ENCODE results near the gene EGFL7. TPM values are rescaled to one million over a fixed set of nuclear protein-coding genes. Genes with fewer than 3 reads are reported as not detected.

The EGFL7 gene
- total RNA-seq, 1 experiment from 2014 or later = 38.0 TPM

DNA sequence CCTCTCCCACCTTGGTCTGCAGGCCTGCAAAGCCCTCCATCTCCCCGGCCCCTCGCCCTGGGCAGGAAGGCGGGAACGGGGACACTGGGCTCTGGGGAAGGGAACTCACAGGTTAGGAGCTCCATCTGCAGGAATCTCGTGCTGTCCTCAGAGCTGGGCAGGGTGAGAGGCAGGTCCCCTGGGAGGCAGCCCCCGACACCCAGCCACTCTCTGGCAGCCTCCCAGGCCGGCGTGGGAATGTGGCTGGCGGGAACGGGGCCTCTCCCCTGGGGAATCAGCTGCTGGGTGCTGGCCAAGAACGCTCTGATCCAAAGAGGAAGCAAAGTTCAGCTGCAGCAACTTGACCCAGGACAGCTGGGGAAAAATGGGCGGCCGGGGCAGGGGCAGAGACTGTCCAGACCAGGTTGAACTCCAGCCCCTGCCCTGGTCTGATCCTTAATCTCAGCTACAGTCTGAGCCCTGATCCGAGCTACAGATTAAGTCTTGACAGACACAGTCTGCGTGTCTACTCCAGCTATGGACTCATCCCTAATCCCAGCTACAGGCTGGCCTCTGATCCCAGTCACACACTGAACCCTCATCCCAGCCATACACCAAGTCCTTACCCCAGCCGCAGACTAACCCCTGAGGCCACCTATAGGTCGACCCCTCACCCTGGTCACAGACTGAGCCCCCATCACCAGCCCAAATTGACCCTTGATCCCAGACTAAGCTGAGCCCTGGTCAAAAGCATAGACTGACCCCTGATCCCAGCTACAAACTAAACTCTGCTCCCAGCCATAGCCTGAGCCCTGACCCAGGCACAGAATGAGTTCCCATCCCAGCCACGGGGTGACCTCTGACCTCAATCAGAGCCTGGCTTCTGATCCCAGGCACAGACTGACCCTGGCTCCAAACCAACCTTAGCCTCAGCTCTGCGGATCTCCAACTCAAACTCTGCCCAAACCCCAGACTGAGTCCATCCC, 37.3 kb upstream of the EGFL7 start:
- H3K4me1 ChIP-seq (ENCODE audit: insufficient read depth, low read length) = no peaks in the 10 kb centered on the region
- H4K20me1 ChIP-seq (ENCODE audit: control insufficient read depth, insufficient read depth, insufficient read length) = no peaks in the 10 kb centered on the region
- H4K91ac ChIP-seq (ENCODE audit: insufficient read length, low read depth, low read length) = no peak overlapping the region
- no peak for DNase-seq
- Mint-ChIP-seq H3K4me3 (no peak overlapping the region; a peak in 1 of 5 replicates), H3K27me3 (ENCODE audit: low read depth) (peaks cover 2% of the 10 kb centered on the region; the same call in 1 of the 2 replicates), H3K36me3 (ENCODE audit: insufficient read depth in 1 of 3, low read depth in 3 of 3) (no peaks in the 10 kb centered on the region), H3K27ac (peak overlapping the region in 1 of 3 experiments; percentile 28; a peak in 1 of 7 replicates), H3K9me3 (no peaks in the 10 kb centered on the region), H3K4me1 (0 out of 4 replicates have a peak, but pooled peaks cover 0 to 2% of the 10 kb centered on the region in 2 experiments)
- no peak overlapping the region for H2BK120ac ChIP-seq (ENCODE audit: low read depth, low read length, poor library complexity, severe bottlenecking)
- no peak overlapping the region for H4K8ac ChIP-seq (replicated peaks; ENCODE audit: insufficient read length, low read depth, low read length)
- TF ChIP-seq, protein P1, sequence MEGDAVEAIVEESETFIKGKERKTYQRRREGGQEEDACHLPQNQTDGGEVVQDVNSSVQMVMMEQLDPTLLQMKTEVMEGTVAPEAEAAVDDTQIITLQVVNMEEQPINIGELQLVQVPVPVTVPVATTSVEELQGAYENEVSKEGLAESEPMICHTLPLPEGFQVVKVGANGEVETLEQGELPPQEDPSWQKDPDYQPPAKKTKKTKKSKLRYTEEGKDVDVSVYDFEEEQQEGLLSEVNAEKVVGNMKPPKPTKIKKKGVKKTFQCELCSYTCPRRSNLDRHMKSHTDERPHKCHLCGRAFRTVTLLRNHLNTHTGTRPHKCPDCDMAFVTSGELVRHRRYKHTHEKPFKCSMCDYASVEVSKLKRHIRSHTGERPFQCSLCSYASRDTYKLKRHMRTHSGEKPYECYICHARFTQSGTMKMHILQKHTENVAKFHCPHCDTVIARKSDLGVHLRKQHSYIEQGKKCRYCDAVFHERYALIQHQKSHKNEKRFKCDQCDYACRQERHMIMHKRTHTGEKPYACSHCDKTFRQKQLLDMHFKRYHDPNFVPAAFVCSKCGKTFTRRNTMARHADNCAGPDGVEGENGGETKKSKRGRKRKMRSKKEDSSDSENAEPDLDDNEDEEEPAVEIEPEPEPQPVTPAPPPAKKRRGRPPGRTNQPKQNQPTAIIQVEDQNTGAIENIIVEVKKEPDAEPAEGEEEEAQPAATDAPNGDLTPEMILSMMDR (conservative IDR thresholded peaks at IDR 0.05) = peak; percentile 54
- H2BK20ac ChIP-seq (ENCODE audit: low read depth, low read length, poor library complexity, severe bottlenecking) = no peak overlapping the region
- H2BK15ac ChIP-seq (ENCODE audit: low read depth, low read length) = no peak overlapping the region
- H3K4me2 ChIP-seq (ENCODE audit: insufficient read depth, insufficient read length, low read length) = no peak overlapping the region
- no peak overlapping the region for H2BK12ac ChIP-seq (ENCODE audit: insufficient read length, low read depth, low read length)
- no peaks in the 10 kb centered on the region for H3K27me3 ChIP-seq (ENCODE audit: insufficient read depth, low read length)
- no peak overlapping the region for H4K5ac ChIP-seq (ENCODE audit: insufficient read length, low read depth, low read length)
- no peak overlapping the region for H2BK5ac ChIP-seq (ENCODE audit: insufficient read length, low read length)
- WGBS (ENCODE audit: extremely low coverage, insufficient read length, low lambda C conversion rate) = no CpG with 5 or more reads among the region's 19 CpGs
- no peak overlapping the region for H2AK5ac ChIP-seq (ENCODE audit: insufficient read length, low read length)
- H3K27ac ChIP-seq (ENCODE audit: insufficient read length, low read depth, low read length) = no peak overlapping the region
- no peaks in the 10 kb centered on the region for H3K79me1 ChIP-seq (ENCODE audit: insufficient read depth, low read depth, low read length, poor library complexity, severe bottlenecking)
- H3K4ac ChIP-seq (ENCODE audit: low read depth, low read length) = no peak overlapping the region
- no peak overlapping the region for H3K9ac ChIP-seq (ENCODE audit: extremely low read depth, insufficient read length, low read length)
- H3K18ac ChIP-seq (ENCODE audit: insufficient read length, low read depth, low read length) = no peak overlapping the region
- H3K23me2 ChIP-seq (ENCODE audit: insufficient read length, low read depth, low read length, poor library complexity, severe bottlenecking) = no peaks in the 10 kb centered on the region
- no peak overlapping the region for H3T11ph ChIP-seq (ENCODE audit: low read length)
- no peak overlapping the region for H3K23ac ChIP-seq (ENCODE audit: insufficient read length, low read depth, low read length)
- no peaks in the 10 kb centered on the region for H3K9me3 ChIP-seq (ENCODE audit: control insufficient read depth, low read depth, low read length)
- H3K79me2 ChIP-seq (ENCODE audit: insufficient read depth, low read length) = no peaks in the 10 kb centered on the region
- H3K56ac ChIP-seq (ENCODE audit: insufficient read length, low read depth, low read length) = no peak overlapping the region
- no peak overlapping the region; the same call in 1 of the 2 replicates for H3K14ac ChIP-seq (ENCODE audit: insufficient read depth, low read length)
- no peak overlapping the region for H2AFZ ChIP-seq (ENCODE audit: low read length)

Data from H9 (cell line).